ENCODE data around the gene RUNX3.

RUNX3 gene

GRCh38 chr1:24903011-24903461 lies 27.0 kb downstream of the RUNX3 start:
- no peaks in the 10 kb centered on the region for H3F3A ChIP-seq (ENCODE audit: low read depth)
- no peaks in the 10 kb centered on the region for H3K9me2 ChIP-seq (replicated peaks; ENCODE audit: low read depth, low read length)
- H2AFZ ChIP-seq (ENCODE audit: low read length): no peak overlapping the region
- TF ChIP-seq CTCF (conservative IDR thresholded peaks at IDR 0.05; ENCODE audit: low read length) (no peak), EZH2phosphoT487 (IDR thresholded peaks at IDR 0.05; ENCODE audit: borderline replicate concordance) (no peak)
- H3K9me3 ChIP-seq (ENCODE audit: insufficient read depth, low read depth, low read length): no peaks in the 10 kb centered on the region
- no peaks in the 10 kb centered on the region for H4K20me1 ChIP-seq (ENCODE audit: insufficient read depth, low read length, poor library complexity, severe bottlenecking)
- H3K4me1 ChIP-seq (ENCODE audit: insufficient read depth, low read length, poor library complexity, severe bottlenecking): peaks cover 3% of the 10 kb centered on the region
- peaks cover 10% of the 10 kb centered on the region; the same call in 1 of the 2 replicates for H3K79me2 ChIP-seq (ENCODE audit: insufficient read depth, low read length)
- H3K4me2 ChIP-seq (ENCODE audit: low read depth, low read length, poor library complexity, severe bottlenecking): no peak overlapping the region
- no peak overlapping the region for H3K9ac ChIP-seq (ENCODE audit: low read depth, low read length, poor library complexity, severe bottlenecking)
- H3K36me3 ChIP-seq (ENCODE audit: insufficient read depth, low read length): peaks cover 82% of the 10 kb centered on the region; the same call in 1 of the 2 replicates
- H3K27me3 ChIP-seq (ENCODE audit: insufficient read depth, low read length, poor library complexity, severe bottlenecking): no peaks in the 10 kb centered on the region
- no peak overlapping the region for H3K4me3 ChIP-seq (ENCODE audit: low read length, poor library complexity, severe bottlenecking)

- TF ChIP-seq CTCF (conservative IDR thresholded peaks at IDR 0.05; ENCODE audit: low read length) (no peak), EZH2phosphoT487 (IDR thresholded peaks at IDR 0.05; ENCODE audit: borderline replicate concordance) (no peak)
- Histone ChIP-seq H2AFZ (ENCODE audit: low read length) (no peak overlapping the region), H3F3A (ENCODE audit: low read depth) (no peaks in the 10 kb centered on the region), H3K4me1 (ENCODE audit: insufficient read depth, low read length, poor library complexity, severe bottlenecking) (peaks cover 3% of the 10 kb centered on the region), H3K9me2 (replicated peaks; ENCODE audit: low read depth, low read length) (no peaks in the 10 kb centered on the region), H3K9ac (ENCODE audit: low read depth, low read length, poor library complexity, severe bottlenecking) (no peak overlapping the region), H4K20me1 (ENCODE audit: insufficient read depth, low read length, poor library complexity, severe bottlenecking) (no peaks in the 10 kb centered on the region), H3K9me3 (ENCODE audit: insufficient read depth, low read depth, low read length) (no peaks in the 10 kb centered on the region), H3K79me2 (ENCODE audit: insufficient read depth, low read length) (peaks cover 4% of the 10 kb centered on the region; the same call in 1 of the 2 replicates), H3K4me2 (ENCODE audit: low read depth, low read length, poor library complexity, severe bottlenecking) (no peak overlapping the region), H3K36me3 (ENCODE audit: insufficient read depth, low read length) (peaks cover 76% of the 10 kb centered on the region; the same call in 1 of the 2 replicates), H3K27me3 (ENCODE audit: insufficient read depth, low read length, poor library complexity, severe bottlenecking) (no peaks in the 10 kb centered on the region), H3K4me3 (ENCODE audit: low read length, poor library complexity, severe bottlenecking) (no peak overlapping the region)
These were observed 27.6 kb downstream of the RUNX3 start for GRCh38 chr1:24902471-24902891.

- H3K4me2 ChIP-seq (ENCODE audit: low read depth, low read length, poor library complexity, severe bottlenecking): no peak overlapping the region
- H3F3A ChIP-seq (ENCODE audit: low read depth): no peaks in the 10 kb centered on the region
- H4K20me1 ChIP-seq (ENCODE audit: insufficient read depth, low read length, poor library complexity, severe bottlenecking): no peaks in the 10 kb centered on the region
- H3K9me3 ChIP-seq (ENCODE audit: insufficient read depth, low read depth, low read length): no peaks in the 10 kb centered on the region
- no peaks in the 10 kb centered on the region for H3K9me2 ChIP-seq (replicated peaks; ENCODE audit: low read depth, low read length)
- H3K27me3 ChIP-seq (ENCODE audit: insufficient read depth, low read length, poor library complexity, severe bottlenecking): no peaks in the 10 kb centered on the region
- TF ChIP-seq CTCF (conservative IDR thresholded peaks at IDR 0.05; ENCODE audit: low read length): no peak
- no peak for TF ChIP-seq EZH2phosphoT487 (IDR thresholded peaks at IDR 0.05; ENCODE audit: borderline replicate concordance)
- no peaks in the 10 kb centered on the region; the same call in 1 of the 2 replicates for H3K79me2 ChIP-seq (ENCODE audit: insufficient read depth, low read length)
- peaks cover 3% of the 10 kb centered on the region for H3K4me1 ChIP-seq (ENCODE audit: insufficient read depth, low read length, poor library complexity, severe bottlenecking)
- H3K4me3 ChIP-seq (ENCODE audit: low read length, poor library complexity, severe bottlenecking): no peak overlapping the region
- no peak overlapping the region for H3K9ac ChIP-seq (ENCODE audit: low read depth, low read length, poor library complexity, severe bottlenecking)
- no peak overlapping the region for H2AFZ ChIP-seq (ENCODE audit: low read length)
- H3K36me3 ChIP-seq (ENCODE audit: insufficient read depth, low read length): peaks cover 71% of the 10 kb centered on the region; the same call in 1 of the 2 replicates
These were observed 28.1 kb downstream of the RUNX3 start for GRCh38 chr1:24901791-24902470.
